ENCODE data around the gene ZFR.

The ZFR gene

DNA sequence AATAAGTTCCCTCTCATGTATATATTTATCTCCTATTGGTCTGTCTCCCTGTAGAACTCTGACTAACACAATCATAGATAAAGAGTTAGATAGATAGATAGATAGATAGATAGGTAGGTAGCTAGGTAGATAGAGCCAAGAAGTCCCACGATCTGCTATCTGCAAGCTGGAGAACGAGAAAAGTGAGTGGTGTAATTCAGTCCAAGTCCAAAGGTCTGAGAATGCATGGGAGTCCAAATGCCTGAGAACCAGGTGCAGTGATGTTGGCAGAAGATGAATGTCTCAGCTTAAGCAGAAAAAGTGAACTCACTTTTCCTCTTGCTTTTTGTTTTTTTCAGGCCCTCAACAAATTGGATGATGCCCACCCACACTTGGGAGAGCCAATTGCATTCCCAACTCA lies 37.7 kb upstream of the ZFR start:
- no peak for TF ChIP-seq POLR2AphosphoS5 (IDR thresholded peaks at IDR 0.05; ENCODE audit: low read depth, low read length)
- no peak for TF ChIP-seq SIN3A (IDR thresholded peaks at IDR 0.05; ENCODE audit: borderline replicate concordance, insufficient read depth, low read length)
- TF ChIP-seq FOXP2 (optimal IDR thresholded peaks at IDR 0.05; ENCODE audit: borderline replicate concordance, extremely low read depth, extremely low read length, insufficient read depth): no peak
- TF ChIP-seq TAF1 (IDR thresholded peaks at IDR 0.05; ENCODE audit: borderline replicate concordance, insufficient read depth, low read length): no peak
- TF ChIP-seq, protein P1, sequence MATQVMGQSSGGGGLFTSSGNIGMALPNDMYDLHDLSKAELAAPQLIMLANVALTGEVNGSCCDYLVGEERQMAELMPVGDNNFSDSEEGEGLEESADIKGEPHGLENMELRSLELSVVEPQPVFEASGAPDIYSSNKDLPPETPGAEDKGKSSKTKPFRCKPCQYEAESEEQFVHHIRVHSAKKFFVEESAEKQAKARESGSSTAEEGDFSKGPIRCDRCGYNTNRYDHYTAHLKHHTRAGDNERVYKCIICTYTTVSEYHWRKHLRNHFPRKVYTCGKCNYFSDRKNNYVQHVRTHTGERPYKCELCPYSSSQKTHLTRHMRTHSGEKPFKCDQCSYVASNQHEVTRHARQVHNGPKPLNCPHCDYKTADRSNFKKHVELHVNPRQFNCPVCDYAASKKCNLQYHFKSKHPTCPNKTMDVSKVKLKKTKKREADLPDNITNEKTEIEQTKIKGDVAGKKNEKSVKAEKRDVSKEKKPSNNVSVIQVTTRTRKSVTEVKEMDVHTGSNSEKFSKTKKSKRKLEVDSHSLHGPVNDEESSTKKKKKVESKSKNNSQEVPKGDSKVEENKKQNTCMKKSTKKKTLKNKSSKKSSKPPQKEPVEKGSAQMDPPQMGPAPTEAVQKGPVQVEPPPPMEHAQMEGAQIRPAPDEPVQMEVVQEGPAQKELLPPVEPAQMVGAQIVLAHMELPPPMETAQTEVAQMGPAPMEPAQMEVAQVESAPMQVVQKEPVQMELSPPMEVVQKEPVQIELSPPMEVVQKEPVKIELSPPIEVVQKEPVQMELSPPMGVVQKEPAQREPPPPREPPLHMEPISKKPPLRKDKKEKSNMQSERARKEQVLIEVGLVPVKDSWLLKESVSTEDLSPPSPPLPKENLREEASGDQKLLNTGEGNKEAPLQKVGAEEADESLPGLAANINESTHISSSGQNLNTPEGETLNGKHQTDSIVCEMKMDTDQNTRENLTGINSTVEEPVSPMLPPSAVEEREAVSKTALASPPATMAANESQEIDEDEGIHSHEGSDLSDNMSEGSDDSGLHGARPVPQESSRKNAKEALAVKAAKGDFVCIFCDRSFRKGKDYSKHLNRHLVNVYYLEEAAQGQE (IDR thresholded peaks at IDR 0.05; ENCODE audit: insufficient read depth in 1 of 2, low read depth in 2 of 2, low read length in 2 of 2): no peak

DNA sequence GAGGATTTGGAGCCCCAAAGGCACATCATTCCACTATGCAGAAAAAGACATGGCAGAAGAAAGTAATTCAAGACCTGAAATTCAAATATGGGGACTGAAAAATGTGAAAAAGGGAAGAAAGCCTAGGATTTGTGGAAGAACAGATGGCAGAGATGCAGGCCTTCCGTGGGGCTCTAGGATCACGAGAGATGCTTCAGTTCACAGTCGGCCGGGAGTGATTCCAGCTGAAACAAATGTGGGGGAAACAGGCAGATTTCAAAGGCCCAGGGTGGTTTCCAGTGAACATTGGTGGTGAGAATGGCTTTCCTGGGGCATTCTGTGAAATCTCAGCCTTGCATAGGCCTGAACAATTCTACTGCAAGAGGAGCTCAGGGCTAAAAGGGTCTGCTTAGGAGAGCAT lies 34.6 kb upstream of the ZFR start:
- TF ChIP-seq SIN3A (IDR thresholded peaks at IDR 0.05; ENCODE audit: borderline replicate concordance, insufficient read depth, low read length): no peak
- TF ChIP-seq, protein P1 (IDR thresholded peaks at IDR 0.05; ENCODE audit: insufficient read depth in 1 of 2, low read depth in 2 of 2, low read length in 2 of 2): no peak
- TF ChIP-seq POLR2AphosphoS5 (IDR thresholded peaks at IDR 0.05; ENCODE audit: low read depth, low read length): no peak
- no peak for TF ChIP-seq FOXP2 (optimal IDR thresholded peaks at IDR 0.05; ENCODE audit: borderline replicate concordance, extremely low read depth, extremely low read length, insufficient read depth)
- TF ChIP-seq TAF1 (IDR thresholded peaks at IDR 0.05; ENCODE audit: borderline replicate concordance, insufficient read depth, low read length): no peak

DNA sequence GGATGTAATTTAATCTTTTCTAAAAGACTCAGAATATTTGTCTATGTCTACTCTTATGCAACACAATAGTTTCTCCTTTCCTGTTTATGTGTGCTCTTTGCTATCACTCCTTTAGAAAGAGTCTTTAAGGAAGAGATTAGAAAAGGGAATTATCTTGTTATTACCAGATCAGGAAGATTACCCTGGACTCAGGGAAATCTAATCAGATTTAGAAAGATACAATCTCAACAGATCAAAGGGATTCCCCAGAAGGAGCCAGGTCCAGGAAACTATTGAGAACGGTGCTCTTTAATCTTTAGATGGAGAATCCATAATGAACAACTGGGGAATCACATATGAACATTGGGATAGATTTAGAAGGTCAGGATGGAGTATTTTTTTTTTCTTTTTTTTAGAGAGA lies 32.4 kb upstream of the ZFR start:
- TF ChIP-seq TAF1 (IDR thresholded peaks at IDR 0.05; ENCODE audit: borderline replicate concordance, insufficient read depth, low read length) (no peak), SIN3A (IDR thresholded peaks at IDR 0.05; ENCODE audit: borderline replicate concordance, insufficient read depth, low read length) (no peak), FOXP2 (optimal IDR thresholded peaks at IDR 0.05; ENCODE audit: borderline replicate concordance, extremely low read depth, extremely low read length, insufficient read depth) (no peak), POLR2AphosphoS5 (IDR thresholded peaks at IDR 0.05; ENCODE audit: low read depth, low read length) (no peak)
- TF ChIP-seq, protein P1 (IDR thresholded peaks at IDR 0.05; ENCODE audit: insufficient read depth in 1 of 2, low read depth in 2 of 2, low read length in 2 of 2): no peak

DNA sequence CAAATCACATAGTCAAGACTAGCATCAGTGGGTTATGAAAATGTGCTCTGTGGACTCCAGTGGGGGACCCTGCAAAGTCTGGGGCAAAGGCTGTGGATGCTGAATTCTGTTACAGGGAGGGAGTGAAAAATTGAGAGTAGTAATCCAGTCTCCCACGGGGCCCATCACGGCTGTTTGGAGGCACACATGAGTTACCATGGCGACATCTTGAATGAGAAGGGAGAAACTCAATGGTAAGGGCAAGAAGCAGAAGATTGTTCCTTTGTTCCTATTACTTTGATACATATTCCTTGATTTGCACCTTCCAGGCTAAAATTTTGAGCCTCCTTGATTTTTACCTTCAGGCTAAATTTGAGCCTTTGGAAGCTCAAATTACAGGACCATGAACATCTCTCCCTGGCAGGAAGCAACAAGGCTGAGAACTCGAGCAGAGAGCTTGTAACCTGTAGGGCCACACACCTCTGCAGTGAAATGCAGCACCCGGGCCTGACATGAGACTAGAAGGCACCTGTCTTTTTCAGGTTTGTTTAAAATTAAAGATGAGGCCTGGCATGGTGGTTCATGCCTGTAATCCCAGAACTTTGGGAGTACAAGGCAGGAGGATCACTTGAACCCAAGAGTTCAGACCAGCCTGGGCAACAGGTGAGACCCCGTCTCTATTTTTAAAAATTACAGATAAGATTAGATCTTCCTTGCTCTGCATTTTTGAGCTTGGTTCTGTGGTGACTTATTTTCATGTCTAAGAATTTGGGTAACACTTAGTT lies 31.0 kb upstream of the ZFR start:
- no peak for TF ChIP-seq SIN3A (IDR thresholded peaks at IDR 0.05; ENCODE audit: borderline replicate concordance, insufficient read depth, low read length)
- TF ChIP-seq FOXP2 (optimal IDR thresholded peaks at IDR 0.05; ENCODE audit: borderline replicate concordance, extremely low read depth, extremely low read length, insufficient read depth): no peak
- TF ChIP-seq POLR2AphosphoS5 (IDR thresholded peaks at IDR 0.05; ENCODE audit: low read depth, low read length): no peak
- TF ChIP-seq, protein P1 (IDR thresholded peaks at IDR 0.05; ENCODE audit: insufficient read depth in 1 of 2, low read depth in 2 of 2, low read length in 2 of 2): no peak
- TF ChIP-seq TAF1 (IDR thresholded peaks at IDR 0.05; ENCODE audit: borderline replicate concordance, insufficient read depth, low read length): no peak
